Measurements from ENCODE around the gene POU2AF1.

- no peak for TF ChIP-seq POLR2A (IDR thresholded peaks at IDR 0.05; ENCODE audit: low read length)
- no peak for TF ChIP-seq GATA1 (IDR thresholded peaks at IDR 0.05; ENCODE audit: low read depth, low read length)
Measured at GRCh38 chr11:111361874-111362273, 17.2 kb downstream of the POU2AF1 start.
